GM19351 (cell line): ENCODE data around the gene GDF10.

Source experiments
- ATAC-seq: cut with Tn5 transposase; IDR thresholded peaks from one replicate; pipeline ENCODE4 v1.9.1; 2021; ENCODE audit warnings: mild to moderate bottlenecking, moderate library complexity; ENCODE audit not compliant: unreplicated experiment

Gene GDF10

DNA sequence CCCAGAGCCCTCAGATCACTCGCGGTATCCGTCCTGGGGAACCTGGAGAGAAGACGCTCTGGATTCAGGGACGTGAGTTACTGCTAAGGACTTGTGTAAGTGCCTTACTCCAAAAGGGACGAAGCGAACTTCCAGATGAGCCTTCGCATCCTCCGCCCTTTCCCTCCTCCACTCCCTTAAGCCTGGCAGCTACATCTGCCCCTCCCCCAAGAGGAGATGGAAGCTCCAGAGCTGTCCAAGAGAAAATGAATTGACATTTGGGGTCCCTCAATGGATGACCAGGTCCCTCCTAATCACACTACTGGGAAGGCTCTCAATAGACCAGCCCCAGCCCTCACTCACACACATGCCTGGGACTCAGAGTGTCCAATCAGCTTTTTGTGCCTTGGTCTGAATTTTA lies 31.3 kb upstream of the GDF10 start:
- ATAC-seq, result no peak

DNA sequence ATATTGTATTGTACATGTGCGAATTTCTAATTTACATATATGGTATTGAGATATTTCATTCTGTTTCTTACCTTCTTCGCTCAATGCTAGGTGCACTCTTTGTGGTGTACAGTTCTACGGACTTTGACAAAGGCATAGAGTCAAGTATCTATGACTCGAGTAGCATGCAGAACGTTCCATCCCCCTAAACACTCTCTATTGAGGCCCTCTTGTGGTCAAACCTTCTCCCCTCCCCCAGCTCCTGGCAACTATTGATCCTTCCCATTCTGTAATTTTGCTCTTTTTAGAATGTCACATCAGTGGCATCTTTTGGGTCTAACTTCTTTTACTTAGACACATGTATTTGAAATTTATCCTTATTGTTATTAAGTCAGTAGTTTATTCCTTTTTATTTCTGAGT lies 30.7 kb upstream of the GDF10 start:
- ATAC-seq, result no peak

DNA sequence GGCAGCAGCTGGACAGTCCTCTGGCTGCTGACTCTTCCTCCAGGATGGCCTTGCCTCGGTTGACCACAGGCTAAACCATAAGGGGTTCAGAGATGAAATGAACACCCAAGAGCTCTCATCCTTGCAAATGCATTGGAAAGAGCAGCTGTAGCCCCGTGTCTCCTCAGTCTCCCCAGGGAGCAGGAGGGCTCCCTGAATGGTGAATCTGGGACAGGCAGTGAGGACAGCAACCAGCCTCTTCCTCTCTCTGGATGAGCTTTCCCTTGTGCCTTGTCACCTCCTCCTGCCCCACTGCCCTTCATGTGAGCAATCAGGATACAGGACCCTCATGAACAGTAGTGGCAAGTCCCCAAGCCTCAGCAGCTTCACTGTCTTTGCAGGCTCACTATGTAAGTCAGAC lies 23.9 kb upstream of the GDF10 start:
- ATAC-seq, result no peak

DNA sequence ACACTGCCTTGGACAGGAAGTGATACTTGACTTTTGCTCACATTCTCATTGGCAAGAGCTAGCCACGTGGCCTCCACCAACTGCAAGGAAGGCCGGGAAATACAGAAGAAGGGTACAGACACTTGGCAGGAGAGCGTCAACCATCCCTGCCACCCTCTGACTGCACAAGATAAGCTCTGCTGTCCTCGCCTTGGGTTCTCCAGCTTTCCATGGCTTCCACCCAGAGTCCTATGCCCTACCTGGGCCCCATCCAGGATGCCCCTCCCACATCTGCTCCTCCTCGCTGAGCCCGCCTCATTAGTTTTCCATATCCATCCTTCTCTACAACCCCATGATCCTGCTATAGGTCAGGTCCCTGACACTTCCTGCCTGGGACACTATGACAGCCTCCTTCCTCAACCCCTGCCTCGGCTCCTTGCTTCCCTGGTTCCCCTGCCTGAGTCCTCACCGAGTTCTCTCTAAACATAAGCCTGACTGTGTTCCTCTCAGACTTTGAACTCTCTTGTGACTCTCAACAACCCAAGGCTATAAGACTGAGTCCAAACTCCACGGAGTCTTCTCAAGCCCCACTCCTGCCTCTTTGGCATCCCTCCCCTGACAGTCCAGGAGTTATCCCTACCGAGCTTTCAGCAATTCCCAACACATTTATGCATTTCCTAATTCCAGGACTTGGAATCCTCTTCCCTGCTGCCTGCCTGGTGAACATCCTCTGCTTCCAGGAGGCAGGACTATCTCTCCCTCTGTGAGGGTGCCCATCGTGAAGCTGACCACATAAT lies 23.2 kb upstream of the GDF10 start:
- ATAC-seq, result no peak

DNA sequence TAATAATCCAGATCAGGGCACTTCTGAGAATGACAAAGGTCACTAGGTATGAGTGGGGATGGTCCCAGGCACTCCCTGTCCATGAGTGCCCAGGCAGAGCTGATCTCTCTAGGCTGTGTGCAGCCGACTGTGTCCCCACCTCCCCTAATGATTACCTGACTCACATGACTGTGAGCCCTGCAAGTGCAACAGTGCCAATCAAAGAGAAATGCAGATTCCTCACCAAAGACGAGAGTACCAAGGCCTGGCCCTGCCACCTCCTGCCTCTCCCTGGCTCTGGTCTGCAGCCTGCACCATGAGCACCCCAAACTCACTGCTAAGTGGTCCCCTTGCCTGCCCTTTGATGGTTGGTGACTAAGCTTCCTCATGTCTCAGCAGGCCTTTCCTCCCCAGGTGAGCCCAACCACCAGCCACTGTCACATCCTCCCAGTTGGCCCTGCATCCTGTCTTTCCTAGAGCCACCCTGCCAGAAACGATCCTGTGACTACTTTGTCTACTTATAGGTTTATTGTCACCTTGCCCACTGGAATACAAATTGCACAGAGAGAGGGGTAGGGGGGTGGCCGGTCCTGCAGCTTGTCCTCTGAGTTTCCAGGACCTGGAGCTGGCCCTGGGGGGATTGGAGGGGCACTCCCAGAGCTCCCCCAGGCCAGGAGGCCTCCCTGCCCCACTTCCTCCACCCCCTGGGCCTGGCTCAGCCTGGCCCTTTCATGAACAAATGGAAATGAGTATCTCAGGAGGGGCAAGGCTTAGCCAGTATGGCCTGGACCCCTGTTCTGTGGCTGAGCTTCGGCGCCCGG lies 22.4 kb upstream of the GDF10 start:
- no peak for ATAC-seq

DNA sequence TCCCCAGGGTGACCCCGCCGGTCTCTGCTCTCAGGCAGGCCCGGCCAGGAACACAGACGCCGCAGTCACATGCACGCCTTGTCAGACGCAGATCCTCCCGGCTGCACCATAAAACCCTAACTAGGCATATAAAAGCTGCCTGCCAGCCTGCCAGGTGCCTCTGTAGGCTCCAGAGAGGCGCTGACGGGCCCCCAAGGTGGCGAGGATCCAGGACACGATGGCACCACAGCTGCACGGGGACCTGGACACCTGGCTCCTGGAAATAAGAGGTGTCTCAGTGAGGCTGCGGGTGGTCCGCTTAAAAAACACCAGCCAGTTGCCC lies 21.9 kb upstream of the GDF10 start:
- ATAC-seq, result no peak

DNA sequence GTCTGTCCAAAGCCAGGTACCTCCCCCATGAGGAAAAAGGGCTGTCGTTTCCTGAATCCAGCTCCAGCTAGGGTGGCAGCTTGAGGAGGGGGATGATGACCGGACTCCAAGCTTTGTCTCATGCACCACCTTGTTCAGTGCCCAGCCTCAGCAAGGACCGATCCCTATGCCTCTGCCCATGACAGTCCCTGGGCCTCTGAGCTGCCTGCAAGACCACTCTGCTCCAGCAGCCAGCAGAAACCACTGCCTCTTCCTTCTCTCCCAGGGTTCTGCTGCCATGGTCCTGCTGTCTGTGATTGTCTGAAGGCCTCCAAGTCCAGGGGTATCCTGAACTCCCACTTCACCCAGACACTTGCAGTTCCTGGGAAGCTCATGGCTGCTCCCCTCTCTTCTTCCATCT lies 21.3 kb upstream of the GDF10 start:
- no peak for ATAC-seq

DNA sequence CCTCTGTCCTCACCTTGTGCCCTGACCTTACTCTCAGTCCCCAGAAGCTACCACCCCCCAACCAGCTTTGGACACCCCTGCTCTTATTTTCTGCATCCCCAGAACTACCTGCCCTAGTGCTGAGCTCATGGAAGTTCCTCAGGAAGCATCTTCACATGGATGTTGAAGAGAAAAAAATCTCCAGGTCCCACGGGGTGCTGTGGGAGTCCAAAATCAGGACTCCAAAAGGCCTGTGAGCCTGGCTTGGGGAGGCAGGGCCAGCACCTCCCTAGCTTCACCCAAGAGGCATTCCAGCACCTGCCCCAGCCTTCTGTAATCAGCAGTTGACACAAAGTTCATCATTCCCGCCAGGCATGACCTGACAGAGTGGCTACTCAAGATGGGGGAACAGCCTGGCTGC lies 20.7 kb upstream of the GDF10 start:
- no peak for ATAC-seq

DNA sequence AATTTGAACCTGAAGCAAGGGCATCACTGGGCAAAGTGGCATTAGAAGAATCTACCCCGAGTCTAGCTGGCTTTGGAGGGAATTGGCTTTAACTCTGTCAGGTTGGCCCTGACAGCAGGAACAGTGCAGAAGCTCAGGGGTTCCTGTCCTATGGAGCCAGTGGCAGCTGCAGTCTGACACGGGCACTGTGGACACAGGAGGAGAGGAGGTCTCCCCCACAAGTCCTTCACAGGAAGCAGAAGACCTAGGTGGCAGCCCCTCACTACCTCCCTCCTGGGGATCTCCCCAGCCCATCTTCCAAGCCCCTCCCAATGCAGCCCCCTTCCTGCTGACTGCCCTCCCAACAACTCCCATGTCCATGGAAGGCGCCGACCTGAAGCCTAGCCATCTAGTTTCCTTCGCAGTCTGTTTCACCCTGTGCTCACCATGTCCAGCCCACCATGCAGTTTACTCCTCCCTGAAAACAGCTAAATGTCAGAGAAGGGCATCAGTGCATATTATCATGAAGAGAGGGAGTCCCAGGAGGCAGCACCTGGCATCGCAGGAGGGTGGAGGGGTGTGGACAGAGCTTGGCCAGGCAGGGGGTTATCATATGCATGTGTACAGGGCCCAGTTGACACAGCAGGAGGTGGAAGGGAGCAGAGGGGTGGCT lies 17.9 kb upstream of the GDF10 start:
- ATAC-seq, result no peak

DNA sequence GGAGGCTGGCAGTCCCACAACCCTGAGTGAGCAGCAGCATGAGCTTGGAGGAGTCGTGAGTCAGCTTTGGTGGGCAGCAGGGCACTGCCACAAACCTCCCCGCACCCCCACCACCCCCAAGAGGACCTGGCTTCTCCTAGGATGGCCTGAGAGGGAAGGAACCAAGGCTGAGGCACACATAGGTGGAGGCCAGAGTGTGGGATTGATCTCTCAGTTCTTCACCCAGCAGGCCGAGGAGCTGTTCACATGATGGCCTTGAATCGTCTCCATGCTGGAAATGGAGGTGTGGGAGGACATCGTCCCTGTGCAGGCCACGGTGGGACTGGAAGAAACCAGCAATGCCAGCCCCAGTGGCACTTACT lies 17.4 kb upstream of the GDF10 start:
- ATAC-seq, result no peak

DNA sequence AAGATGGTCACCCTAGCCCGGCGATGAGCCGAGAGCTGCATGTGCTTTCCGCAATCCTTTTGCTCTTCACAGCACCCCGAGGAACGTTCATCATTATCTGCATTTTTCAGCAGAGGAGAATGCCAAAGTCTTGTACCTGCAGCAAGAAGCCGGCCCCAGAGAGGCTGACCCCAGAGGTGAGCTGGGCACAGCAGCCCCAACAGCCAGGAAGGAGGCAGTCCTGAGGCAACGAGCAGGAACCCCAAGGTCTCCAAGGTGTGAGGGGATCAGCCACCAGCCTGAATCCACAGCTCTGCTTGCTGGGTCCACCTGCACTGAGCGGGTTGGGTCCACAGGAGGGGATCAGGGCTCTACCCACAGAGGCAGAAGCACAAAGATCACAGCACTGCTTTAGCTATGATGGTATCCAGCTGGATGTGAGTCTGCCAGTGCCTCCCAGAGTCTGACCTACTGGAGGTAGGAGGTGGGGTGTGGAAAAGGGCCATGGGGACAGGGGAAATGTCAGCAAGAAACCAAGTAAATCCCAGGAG lies 16.8 kb upstream of the GDF10 start:
- ATAC-seq, result no peak

DNA sequence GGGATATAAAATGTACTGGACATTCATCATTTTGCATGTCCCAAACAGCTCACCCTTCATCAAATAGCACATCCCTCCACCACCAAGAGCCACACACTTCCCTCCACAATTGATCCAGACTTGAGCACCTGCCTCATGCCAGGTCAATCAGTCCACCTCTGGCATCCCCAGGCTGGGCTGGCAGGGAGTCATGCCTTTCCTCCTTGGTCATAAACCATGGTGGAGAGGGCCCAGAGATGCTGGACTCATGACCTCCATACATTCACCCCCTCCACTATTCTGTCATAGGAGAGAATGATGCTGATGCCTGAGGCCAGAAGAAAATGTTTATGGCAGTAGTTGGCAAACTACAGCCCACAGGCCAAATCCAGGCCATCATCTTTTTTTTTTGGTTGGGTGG lies 16.1 kb upstream of the GDF10 start:
- no peak for ATAC-seq

DNA sequence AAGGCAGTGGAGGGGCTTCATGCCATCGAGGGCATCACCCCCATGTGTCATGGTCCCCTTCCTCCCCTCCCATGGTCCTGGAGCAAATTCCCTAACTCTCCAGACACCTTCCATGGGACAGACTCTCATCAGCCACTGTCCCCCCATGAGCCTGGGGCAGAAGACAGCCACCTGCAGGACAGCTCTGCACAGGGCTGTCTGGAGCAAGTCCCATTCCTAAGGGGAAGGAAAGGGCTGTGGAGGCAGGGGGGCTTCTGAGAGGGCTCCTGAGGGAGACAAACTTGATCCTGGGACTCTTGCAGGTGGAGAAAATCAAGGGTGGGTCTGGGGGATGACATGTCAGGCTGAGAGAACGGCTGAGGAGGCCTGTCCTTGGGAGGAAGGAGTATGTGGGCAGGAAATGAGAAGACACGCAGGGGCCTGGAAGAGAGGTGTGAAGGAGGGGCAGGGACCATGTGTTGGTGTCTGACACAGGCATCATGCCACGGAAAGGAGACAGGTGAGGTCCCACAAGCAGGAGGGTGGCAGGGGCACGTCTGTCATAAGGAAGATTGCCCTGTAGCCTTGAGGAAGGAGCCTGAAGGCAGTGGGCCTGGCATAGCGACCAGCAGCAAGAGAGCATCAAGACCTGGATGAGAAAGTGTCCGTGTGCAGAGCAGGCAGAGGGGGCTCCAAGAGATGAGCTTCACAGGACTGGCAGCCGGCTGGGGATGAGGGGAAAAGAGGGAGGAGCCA lies 14.4 kb upstream of the GDF10 start:
- no peak for ATAC-seq

DNA sequence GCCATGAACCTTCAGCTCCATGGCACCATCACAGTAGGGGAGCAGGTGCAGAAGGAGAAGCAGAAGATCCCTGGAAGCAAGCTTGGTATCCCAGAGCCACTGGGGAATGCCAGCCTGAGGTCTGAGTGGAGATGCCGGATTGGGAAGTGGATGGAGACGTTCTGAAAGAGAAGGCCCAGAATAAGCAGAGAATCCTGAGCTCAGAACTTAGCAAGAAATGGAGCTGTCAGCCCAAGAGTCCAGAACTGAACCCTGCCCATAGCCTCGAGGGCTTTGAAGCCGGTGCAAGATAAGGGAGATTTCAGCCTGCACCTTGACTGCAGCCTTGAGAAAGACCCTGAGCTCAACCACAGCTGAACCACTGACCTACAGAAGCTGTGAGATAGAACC lies 13.9 kb upstream of the GDF10 start:
- ATAC-seq, result no peak

DNA sequence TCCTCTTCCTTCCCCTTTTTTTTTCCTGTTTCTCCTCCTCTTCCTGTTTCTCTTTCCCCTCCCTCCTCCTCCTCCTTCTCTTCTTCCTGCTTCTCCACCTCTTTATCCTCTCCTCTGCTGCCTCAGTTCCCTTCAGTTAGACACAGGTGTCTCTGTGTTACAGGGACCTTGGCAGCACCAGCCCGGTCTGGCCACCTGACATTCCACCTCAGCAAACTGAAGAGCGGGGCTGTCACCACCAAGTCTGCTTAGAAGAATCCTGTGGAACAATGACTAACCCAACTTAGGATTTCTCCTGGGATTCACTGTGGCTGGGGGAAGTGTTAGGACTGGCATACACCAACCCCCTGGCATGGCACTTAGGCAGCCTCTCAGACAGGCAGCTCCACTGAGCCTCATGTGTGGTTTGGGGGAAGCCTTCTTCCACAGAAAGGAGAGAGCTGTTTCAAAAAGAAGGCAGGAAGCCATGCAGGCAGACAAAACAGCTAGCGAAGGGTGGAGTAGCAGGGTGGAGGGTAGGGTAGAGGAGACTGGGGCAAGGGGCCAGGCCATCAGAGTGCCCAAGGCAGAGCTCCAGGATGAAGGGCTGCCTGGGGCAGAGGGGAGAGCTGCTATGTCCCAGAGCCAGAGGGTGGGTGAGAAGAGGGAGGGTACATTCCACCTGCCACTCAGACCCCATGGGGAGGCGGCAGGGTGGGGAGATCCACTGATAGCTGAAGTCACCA lies 13.2 kb upstream of the GDF10 start:
- ATAC-seq, result no peak

DNA sequence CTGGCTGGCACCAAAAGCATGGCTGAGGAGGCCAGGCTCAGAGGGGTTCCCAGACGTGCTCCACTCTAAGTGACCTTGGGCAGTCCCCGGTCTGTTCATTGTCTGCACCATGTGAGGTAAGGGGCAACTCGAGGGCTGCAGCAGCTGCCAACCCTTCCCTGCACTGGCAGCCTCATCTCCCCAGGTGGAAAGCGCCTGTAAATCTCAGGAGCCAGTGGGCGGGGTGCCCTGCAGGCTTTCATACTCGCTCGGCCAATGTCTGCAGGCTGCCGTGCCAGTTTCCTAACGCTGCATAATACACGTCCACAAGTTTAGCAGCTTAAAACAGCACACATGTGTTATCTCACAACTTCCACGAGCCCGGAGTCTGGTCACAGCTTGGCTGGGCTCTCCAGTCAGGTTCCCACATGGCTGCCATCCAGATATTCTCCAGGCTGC lies 12.6 kb upstream of the GDF10 start:
- ATAC-seq, result no peak

DNA sequence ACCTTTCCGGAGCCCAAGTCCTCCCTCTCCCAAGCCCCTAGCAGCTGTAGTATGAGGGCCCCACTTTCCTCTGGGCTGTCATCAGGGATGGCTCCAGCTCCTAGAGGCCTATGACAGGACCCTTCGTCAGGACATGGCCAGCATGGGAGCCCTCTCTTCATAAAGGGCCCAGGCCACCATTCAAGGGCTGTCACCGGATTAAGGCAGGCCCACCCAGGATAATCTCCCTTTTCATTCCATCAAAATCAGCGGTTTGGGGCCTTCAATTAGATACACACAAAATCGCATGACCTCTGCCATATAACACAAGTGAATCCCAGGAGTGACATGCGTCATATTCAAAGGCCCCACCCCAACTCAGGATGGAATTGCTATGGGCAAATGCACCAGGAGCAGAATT lies 12.2 kb upstream of the GDF10 start:
- no peak for ATAC-seq

DNA sequence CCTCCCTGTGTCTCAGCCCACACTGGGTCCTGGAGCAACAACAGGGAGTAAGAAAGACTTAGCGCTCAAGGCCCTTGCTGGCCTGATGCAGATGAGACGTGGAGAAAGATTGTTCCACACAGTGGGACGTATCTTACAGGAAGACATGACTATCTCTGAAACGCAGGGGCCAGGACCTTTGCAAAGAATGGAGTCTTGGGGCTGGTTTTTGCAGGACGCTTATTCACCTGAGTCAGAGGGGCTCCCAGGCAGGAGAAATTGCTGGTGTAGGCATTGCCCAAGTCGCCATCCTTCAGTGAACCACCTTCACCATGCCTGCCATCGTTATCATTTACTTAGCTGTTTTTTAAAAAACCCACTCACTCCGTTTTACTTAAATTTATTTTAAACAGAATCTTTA lies 11.8 kb upstream of the GDF10 start:
- ATAC-seq, result no peak

DNA sequence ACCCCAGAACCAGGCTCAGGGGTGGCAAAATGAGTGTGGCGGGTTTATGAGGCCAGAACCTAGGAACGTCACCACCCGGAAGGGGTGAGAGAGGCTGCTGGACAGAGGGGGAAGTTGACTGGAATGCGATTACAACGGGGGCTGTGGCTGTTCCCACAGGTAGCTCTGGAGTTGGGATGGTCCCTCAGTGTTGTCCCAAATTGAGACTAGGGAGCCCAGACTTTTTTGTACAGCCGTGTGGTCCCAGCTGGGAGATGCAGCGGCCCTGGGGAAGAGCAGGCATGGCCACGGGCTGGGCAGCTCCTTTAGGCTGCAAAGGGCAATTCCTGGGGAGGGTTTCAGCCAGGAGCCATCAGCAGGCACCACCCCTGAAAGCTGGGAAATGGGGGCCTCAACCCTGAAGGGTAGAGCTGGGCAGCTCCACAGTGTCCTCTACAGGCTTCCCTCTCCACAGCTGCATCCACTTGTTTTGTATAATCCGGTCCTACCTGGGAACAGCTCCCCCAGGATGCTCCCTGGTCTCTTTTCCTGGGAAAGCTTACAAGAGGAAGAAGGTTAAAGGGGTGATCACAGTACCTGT lies 11.0 kb upstream of the GDF10 start:
- no peak for ATAC-seq

DNA sequence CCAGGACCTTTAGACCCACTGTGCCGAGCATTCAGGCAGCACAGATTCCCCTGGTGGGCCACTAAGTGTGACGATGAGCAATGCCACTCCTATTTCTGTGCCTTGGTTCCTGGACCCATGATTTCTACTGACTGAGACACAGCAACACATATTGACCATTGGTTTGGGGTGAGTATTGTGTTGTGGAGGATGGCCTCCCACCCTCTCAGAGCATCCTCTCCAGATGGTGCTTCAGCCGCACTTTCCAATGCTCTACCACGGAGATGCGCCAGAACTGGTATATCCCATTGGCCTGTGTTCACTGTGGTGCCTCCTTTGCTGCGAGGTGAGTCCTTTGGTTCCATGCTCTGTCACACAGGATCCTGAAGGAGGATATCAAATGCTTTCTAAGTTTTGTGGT lies 10.1 kb upstream of the GDF10 start:
- no peak for ATAC-seq
